Left ventricle myocardium inferior (tissue), 1 donor: Measurements from ENCODE around the gene FRMD6. TPM values are rescaled to one million over a fixed set of nuclear protein-coding genes. Genes with fewer than 3 reads are reported as not detected.

Source experiments
- DNase-seq: peaks from one replicate; pipeline ENCODE4 v3.0.0-alpha.2; 2020
- H3K27ac ChIP-seq: fragments of 200-600 bp; replicated peaks from 2 replicates; pipeline ENCODE4 v1.8.0; 2021
- H3K27me3 ChIP-seq: fragments of 200-600 bp; 2 replicates; pipeline ENCODE4 v1.8.0; 2021; ENCODE audit warnings: low read depth
- H3K36me3 ChIP-seq: fragments of 200-600 bp; 2 replicates; pipeline ENCODE4 v1.8.0; 2021
- H3K4me1 ChIP-seq: fragments of 200-600 bp; 2 replicates; pipeline ENCODE4 v1.8.0; 2021
- H3K4me3 ChIP-seq: fragments of 200-600 bp; 2 replicates; pipeline ENCODE4 v1.8.0; 2021; ENCODE audit warnings: mild to moderate bottlenecking, moderate library complexity
- H3K9me3 ChIP-seq: fragments of 200-600 bp; replicated peaks from 2 replicates; pipeline ENCODE4 v1.8.0; 2021
- intact Hi-C: fragments of 100-400 bp; cut with micrococcal nuclease; formaldehyde crosslinking; loops from one replicate; pipeline ENCODE4 v1.11.0; 2022
- total RNA-seq: library from RNA; stranded (reverse); fragmentation: NEBNext Ultra II Directional; extraction: Animal tissue kit (Norgen Biotek cat#: 25700); gene quantifications from one replicate; pipeline ENCODE4 v1.2.1, GENCODE V29; 2021
- TF ChIP-seq, protein P1 (sequence below): fragments of 200-600 bp; IDR thresholded peaks from 2 replicates; pipeline ENCODE4 v1.8.0; 2021; ENCODE audit warnings: antibody characterized with exemption, mild to moderate bottlenecking, borderline replicate concordance
- donor health status: DM: no; HTN: yes; CAD: no; lungs with severe emphysema.

FRMD6 gene
- total RNA-seq, 1 donor from 2014 or later = 7.7 TPM

DNA sequence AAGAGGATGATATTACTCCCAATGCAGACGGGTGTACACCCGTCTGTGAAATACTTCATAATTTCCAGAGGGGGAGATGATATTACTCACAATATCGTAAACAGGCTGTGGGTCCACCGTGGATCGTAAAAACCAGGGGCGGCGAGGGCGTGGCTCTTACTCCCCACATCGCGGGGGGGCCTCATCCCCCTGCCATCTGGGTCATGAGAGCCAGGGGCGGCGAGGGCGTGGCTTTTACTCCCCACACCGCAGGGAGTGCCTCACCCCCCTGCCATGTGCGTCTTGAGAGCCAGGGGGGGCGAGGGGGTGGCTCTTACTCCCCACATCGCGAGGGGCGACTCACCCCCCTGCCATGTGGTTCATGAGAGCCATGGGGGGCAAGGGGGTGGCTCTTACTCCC is 122.5 kb downstream of the FRMD6 start:
- no peak for DNase-seq
- no peaks in the 10 kb centered on the region for H3K36me3 ChIP-seq

DNA sequence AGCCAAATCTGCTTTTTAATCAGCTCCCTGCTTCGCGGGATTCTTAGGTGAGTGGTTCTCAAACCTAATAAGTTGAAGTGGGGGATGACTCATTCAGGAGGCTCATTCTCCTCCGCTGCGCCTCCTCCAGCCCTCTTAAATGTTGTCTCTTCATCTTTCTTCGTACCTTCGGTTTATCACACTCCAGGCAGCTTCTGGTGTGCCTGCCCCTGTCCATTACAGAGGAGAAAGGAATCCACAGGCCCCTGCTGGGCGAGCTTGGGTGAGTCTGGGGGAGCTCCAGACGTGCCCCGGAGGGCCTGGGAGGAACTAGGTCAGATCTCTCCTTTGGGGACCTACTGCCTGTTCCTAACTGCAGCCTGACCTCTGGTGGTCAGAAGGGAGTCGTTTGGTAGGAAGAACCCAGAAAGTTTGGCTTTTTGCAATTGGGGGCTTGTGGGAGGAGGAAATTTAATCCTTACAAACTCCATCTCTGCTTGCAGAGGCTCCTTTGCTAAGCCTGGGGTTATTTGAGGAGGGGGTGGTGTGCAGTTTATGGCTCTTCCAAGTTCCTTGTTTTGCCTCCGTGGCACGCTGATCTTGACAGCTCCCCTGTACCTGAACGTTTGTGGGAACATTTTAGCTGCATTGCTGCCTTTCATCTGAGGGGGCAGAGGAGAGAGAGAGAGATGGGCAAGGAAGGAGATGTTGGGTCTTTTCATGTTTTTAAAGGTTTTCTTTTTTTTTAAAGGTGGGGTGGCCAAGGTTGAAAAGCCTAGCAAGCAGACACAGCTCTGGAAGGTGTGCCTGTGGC is 124.6 kb downstream of the FRMD6 start:
- DNase-seq = peak; percentile 25
- H3K27me3 ChIP-seq = peaks cover 25% of the 10 kb centered on the region
- H3K9me3 ChIP-seq = no peaks in the 10 kb centered on the region
- peaks cover 8% of the 10 kb centered on the region for H3K4me1 ChIP-seq
- no peak overlapping the region for H3K27ac ChIP-seq
- H3K4me3 ChIP-seq = peak overlapping the region; percentile 34
- intact Hi-C loops = no loop called here
- TF ChIP-seq, protein P1, sequence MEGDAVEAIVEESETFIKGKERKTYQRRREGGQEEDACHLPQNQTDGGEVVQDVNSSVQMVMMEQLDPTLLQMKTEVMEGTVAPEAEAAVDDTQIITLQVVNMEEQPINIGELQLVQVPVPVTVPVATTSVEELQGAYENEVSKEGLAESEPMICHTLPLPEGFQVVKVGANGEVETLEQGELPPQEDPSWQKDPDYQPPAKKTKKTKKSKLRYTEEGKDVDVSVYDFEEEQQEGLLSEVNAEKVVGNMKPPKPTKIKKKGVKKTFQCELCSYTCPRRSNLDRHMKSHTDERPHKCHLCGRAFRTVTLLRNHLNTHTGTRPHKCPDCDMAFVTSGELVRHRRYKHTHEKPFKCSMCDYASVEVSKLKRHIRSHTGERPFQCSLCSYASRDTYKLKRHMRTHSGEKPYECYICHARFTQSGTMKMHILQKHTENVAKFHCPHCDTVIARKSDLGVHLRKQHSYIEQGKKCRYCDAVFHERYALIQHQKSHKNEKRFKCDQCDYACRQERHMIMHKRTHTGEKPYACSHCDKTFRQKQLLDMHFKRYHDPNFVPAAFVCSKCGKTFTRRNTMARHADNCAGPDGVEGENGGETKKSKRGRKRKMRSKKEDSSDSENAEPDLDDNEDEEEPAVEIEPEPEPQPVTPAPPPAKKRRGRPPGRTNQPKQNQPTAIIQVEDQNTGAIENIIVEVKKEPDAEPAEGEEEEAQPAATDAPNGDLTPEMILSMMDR = peak; percentile 74
- H3K36me3 ChIP-seq = no peaks in the 10 kb centered on the region

More for the DNA sequence above, 122.5 kb downstream of the FRMD6 start:
- TF ChIP-seq, protein P1 = no peak
- intact Hi-C loops = no loop called here
- Histone ChIP-seq H3K27ac (no peak overlapping the region), H3K4me1 (peaks cover 5% of the 10 kb centered on the region), H3K4me3 (no peak overlapping the region), H3K9me3 (no peaks in the 10 kb centered on the region), H3K27me3 (peaks cover 15% of the 10 kb centered on the region)

DNA sequence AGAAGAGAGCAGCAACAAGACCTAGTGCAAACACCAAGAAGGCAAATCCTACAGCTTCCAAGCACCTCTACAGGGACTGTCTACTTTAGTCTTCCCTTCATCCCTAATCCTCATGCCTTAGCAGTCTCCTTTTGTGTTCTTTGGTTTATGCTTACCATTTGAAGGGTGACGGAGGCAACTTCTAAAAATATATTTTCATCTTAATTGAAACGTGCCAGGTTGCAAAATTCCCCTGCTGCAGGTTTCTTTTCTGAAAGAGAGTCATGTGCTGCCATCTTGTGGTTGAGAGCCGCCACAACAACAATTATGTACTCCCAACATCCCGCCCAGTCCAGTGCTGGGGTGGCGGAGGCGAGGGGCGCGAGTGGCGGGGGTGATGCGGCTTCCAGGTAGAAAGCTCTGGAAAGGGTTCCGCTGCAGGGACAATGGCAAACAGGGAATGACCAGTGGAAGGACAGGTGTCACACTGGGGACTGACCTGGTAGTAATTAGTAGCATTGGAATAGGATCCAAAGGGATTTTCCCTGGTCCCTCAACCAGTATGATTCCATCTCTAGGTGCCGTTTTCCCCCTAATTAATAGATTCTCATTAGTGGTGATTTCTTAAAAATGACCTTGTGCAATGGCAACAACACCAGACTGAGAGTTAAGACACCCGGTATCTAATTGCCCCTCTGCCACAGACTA is 128.4 kb downstream of the FRMD6 start:
- H3K9me3 ChIP-seq = no peaks in the 10 kb centered on the region
- H3K4me1 ChIP-seq = peaks cover 8% of the 10 kb centered on the region
- TF ChIP-seq, protein P1 = peak; percentile 88
- peaks cover 28% of the 10 kb centered on the region for H3K27me3 ChIP-seq
- no peaks in the 10 kb centered on the region for H3K36me3 ChIP-seq
- peak; percentile 67 for DNase-seq
- H3K27ac ChIP-seq = no peak overlapping the region
- no peak overlapping the region for H3K4me3 ChIP-seq
- intact Hi-C loops = loop anchor here (2.0 to 10.0 kb wide), 2 partner anchors 195 to 497 kb away; no protein-coding TSS in a partner anchor

Other genes starting within 250 kb of the FRMD6 start
- 6.7 TPM for gene GNG2, start 208.7 kb downstream of the FRMD6 start, total RNA-seq